ENCODE measurements around the gene SLC30A1. TPM values are rescaled to one million over a fixed set of nuclear protein-coding genes. Genes with fewer than 3 reads are reported as not detected.
"Not testable (repeated sequence)": the region's sequence is repeated elsewhere in the genome, so short reads cannot be mapped to it uniquely, and the experiment has no call there.

Gene SLC30A1
- polyA plus RNA-seq, 1 of the 3 experiments (the other 2 are of a cell fraction), result 6.9 TPM

DNA sequence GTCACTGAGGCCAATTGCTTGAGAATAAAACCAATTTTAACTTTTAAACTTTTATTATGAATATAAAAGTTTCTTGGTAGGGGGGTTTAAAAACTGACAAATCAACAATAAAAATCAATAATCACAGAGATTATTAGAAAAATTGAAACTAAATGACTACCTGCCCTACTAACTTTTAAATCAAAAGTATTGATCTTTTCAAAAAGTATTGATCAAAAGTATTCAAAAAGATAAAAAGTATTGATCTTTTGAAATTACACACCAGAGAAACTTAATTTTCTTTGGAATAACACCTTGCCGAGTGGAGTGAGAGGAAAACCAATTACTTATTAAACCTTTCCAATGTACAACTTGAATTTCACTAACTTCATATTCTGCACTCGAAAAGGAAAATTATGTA, 2.2 kb downstream of the SLC30A1 start (continued):
- TF ChIP-seq POLR2AphosphoS5 (IDR thresholded peaks at IDR 0.05; ENCODE audit: low read depth, low read length) (no peak), CTCF (IDR thresholded peaks at IDR 0.05) (no peak)

DNA sequence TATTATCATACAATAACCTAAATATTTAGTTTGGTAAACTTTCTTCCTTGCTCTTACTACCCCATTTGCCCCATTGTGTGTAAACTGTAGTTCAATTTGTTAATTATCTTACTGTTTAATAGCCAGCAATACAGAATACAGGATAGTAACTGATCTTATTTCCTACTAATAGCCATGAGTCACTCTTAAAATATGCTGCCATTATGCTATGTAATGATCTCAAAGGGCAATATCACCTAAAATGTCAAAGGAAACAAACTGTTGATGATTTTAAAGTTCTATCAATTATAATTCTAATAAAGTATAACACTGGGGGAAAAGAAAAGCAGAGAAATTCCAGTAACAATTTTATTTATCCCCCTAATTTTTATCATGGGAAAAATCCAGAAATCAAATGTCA, 4.3 kb downstream of the SLC30A1 start:
- ChIA-PET POLR2A (interaction anchor here (1.6 kb wide), 1 partner anchor 82 kb away, joined by 3 read pairs; no protein-coding TSS in a partner anchor), CTCF (interaction anchor here (0.6 to 4.2 kb wide), 5 partner anchors 41 to 251 kb away, joined by 3 to 18 read pairs (median 7); no protein-coding TSS in a partner anchor)
- no peak overlapping the region for H3K9ac ChIP-seq
- no peaks in the 10 kb centered on the region for H3K27me3 ChIP-seq (ENCODE audit: insufficient read depth)
- peak overlapping the region in 1 of 2 experiments; percentile 7; a peak in 2 of 4 replicates for H3K27ac ChIP-seq (ENCODE audit: low read depth in 2 of 2, low read length in 1 of 2)
- peaks cover 70% of the 10 kb centered on the region for H4K20me1 ChIP-seq (ENCODE audit: insufficient read depth)
- no peak for DNase-seq
- peaks cover 17 to 19% of the 10 kb centered on the region in 2 experiments; a peak in 3 of 4 replicates for H3K4me1 ChIP-seq (ENCODE audit: control insufficient read depth in 1 of 2, insufficient read depth in 2 of 2, low read depth in 1 of 2, low read length in 1 of 2)
- peak overlapping the region; percentile 89 for H3K4me2 ChIP-seq
- H3K79me2 ChIP-seq (ENCODE audit: insufficient read depth), result peaks cover 78% of the 10 kb centered on the region
- no peak for TF ChIP-seq GATA2 (CRISPR knock-in tag; IDR thresholded peaks at IDR 0.05)
- TF ChIP-seq TAF1 (IDR thresholded peaks at IDR 0.05; ENCODE audit: borderline replicate concordance, low read depth, low read length), result no peak
- TF ChIP-seq RAD21 (IDR thresholded peaks at IDR 0.05; ENCODE audit: low read length), result no peak
- TF ChIP-seq PBX3 (IDR thresholded peaks at IDR 0.05), result no peak
- TF ChIP-seq FOSL2 (IDR thresholded peaks at IDR 0.05; ENCODE audit: borderline replicate concordance, low read depth), result peak; percentile 44; the same call in 1 of the 2 replicates
- TF ChIP-seq TEAD4 (IDR thresholded peaks at IDR 0.05; ENCODE audit: borderline replicate concordance, insufficient read depth), result no peak
- TF ChIP-seq JUND (IDR thresholded peaks at IDR 0.05), result peak; percentile 55
- H3K36me3 ChIP-seq (replicated peaks in 1 of 2; ENCODE audit: control insufficient read depth in 1 of 2, insufficient read depth in 2 of 2, low read length in 1 of 2), result peaks cover 41 to 50% of the 10 kb centered on the region in 2 experiments
- H3K4me3 ChIP-seq (ENCODE audit: low read depth in 2 of 2, low read length in 1 of 2), result no peak overlapping the region; a peak in 1 of 4 replicates
- H3F3A ChIP-seq (replicated peaks; ENCODE audit: insufficient read depth), result peaks cover 10% of the 10 kb centered on the region
- H2AFZ ChIP-seq (ENCODE audit: low read depth), result no peak overlapping the region
- H3K9me3 ChIP-seq, result no peaks in the 10 kb centered on the region
- no peaks in the 10 kb centered on the region for H3K9me2 ChIP-seq

GRCh38 chr1:211571998-211572397, 7.0 kb downstream of the SLC30A1 start:
- H3K9me2 ChIP-seq, result no peaks in the 10 kb centered on the region
- peaks cover 58% of the 10 kb centered on the region for H3K79me2 ChIP-seq (ENCODE audit: insufficient read depth)
- 95% methylated on average over 2 of the region's 2 CpGs for WGBS (ENCODE audit: low lambda C conversion rate)
- H3K36me3 ChIP-seq (replicated peaks in 1 of 2; ENCODE audit: control insufficient read depth in 1 of 2, insufficient read depth in 2 of 2, low read length in 1 of 2), result peaks cover 41 to 50% of the 10 kb centered on the region in 2 experiments
- TF ChIP-seq MEF2A (IDR thresholded peaks at IDR 0.05; ENCODE audit: borderline replicate concordance, low read depth) (no peak), GABPA (IDR thresholded peaks at IDR 0.05; ENCODE audit: low read depth) (no peak), REST (IDR thresholded peaks at IDR 0.05; ENCODE audit: low read depth, low read length) (no peak)
- ChIA-PET CTCF (interaction anchor here (0.7 to 4.2 kb wide), 3 partner anchors 61 to 83 kb away, joined by 3 to 18 read pairs (median 11); no protein-coding TSS in a partner anchor), POLR2A (no interaction called here)
- DNase-seq, result no peak
- no peaks in the 10 kb centered on the region for H3K27me3 ChIP-seq (ENCODE audit: insufficient read depth)
- no peak overlapping the region for H3K4me2 ChIP-seq
- H3K4me1 ChIP-seq (ENCODE audit: control insufficient read depth in 1 of 2, insufficient read depth in 2 of 2, low read depth in 1 of 2, low read length in 1 of 2), result peaks cover 16 to 18% of the 10 kb centered on the region in 2 experiments; a peak in 3 of 4 replicates
- peaks cover 10% of the 10 kb centered on the region for H3F3A ChIP-seq (replicated peaks; ENCODE audit: insufficient read depth)
- peaks cover 58% of the 10 kb centered on the region for H4K20me1 ChIP-seq (ENCODE audit: insufficient read depth)
- H3K9me3 ChIP-seq, result no peaks in the 10 kb centered on the region
- H3K9ac ChIP-seq, result no peak overlapping the region
- no peak overlapping the region for H3K27ac ChIP-seq (ENCODE audit: low read depth in 2 of 2, low read length in 1 of 2)
- no peak overlapping the region for H2AFZ ChIP-seq (ENCODE audit: low read depth)
- no peak overlapping the region for H3K4me3 ChIP-seq (ENCODE audit: low read depth in 2 of 2, low read length in 1 of 2)

- Histone ChIP-seq H3K36me3 (replicated peaks in 1 of 2; ENCODE audit: control insufficient read depth in 1 of 2, insufficient read depth in 2 of 2, low read length in 1 of 2) (peaks cover 35 to 43% of the 10 kb centered on the region in 2 experiments), H4K20me1 (ENCODE audit: insufficient read depth) (peaks cover 42% of the 10 kb centered on the region), H3K79me2 (ENCODE audit: insufficient read depth) (peaks cover 42% of the 10 kb centered on the region), H3K4me1 (ENCODE audit: control insufficient read depth in 1 of 2, insufficient read depth in 2 of 2, low read depth in 1 of 2, low read length in 1 of 2) (peaks cover 5 to 11% of the 10 kb centered on the region in 2 experiments; a peak in 3 of 4 replicates)
- H3K9ac ChIP-seq; H3K27ac ChIP-seq (ENCODE audit: low read depth in 2 of 2, low read length in 1 of 2); H3K9me3 ChIP-seq; H3K4me3 ChIP-seq (ENCODE audit: low read depth in 2 of 2, low read length in 1 of 2); H3K4me2 ChIP-seq; H3F3A ChIP-seq (replicated peaks; ENCODE audit: insufficient read depth); H2AFZ ChIP-seq (ENCODE audit: low read depth); H3K9me2 ChIP-seq; H3K27me3 ChIP-seq (ENCODE audit: insufficient read depth); POLR2A ChIA-PET; DNase-seq: not testable (repeated sequence)
- CTCF ChIA-PET, result interaction anchor here (1.5 to 4.2 kb wide), 2 partner anchors 54 to 85 kb away, joined by 4 to 18 read pairs; no protein-coding TSS in a partner anchor
- 89% methylated on average over 1 of the region's 1 CpG for WGBS (ENCODE audit: low lambda C conversion rate)
Measured at GRCh38 chr1:211570378-211570777, 8.6 kb downstream of the SLC30A1 start.

Measured in SK-N-SH (cell line).